Sigmoid colon (tissue), 4 donors: ENCODE measurements around the gene ARL13B.
"Not testable (repeated sequence)": the region's sequence is repeated elsewhere in the genome, so short reads cannot be mapped to it uniquely, and the experiment has no call there.

Source experiments
- CTCF ChIP-seq, 4 experiments: fragments of 450-650 bp in 3 of 4; fragments of 200-600 bp in 1 of 4; IDR thresholded peaks; one replicate each; pipeline ENCODE4 v1.5.1; 2016 to 2019; ENCODE audit warnings: antibody characterized with exemption in 4 of 4, mild to moderate bottlenecking in 3 of 4, moderate library complexity in 2 of 4
- EP300 ChIP-seq, 4 donors: sonication (generic); formaldehyde crosslinking; IDR thresholded peaks; one replicate each; pipeline ENCODE4 v1.6.1; 2017; ENCODE audit warnings: antibody characterized with exemption in 4 of 4
- POLR2A ChIP-seq, 2 donors: fragments of 450-650 bp; IDR thresholded peaks; one replicate each; pipeline ENCODE4 v1.6.1; 2016; ENCODE audit warnings: antibody characterized with exemption in 2 of 2, mild to moderate bottlenecking in 2 of 2, moderate library complexity in 2 of 2
- POLR2AphosphoS5 ChIP-seq, 4 donors: sonication (generic); formaldehyde crosslinking; IDR thresholded peaks; one replicate each; pipeline ENCODE4 v1.6.1; 2017; ENCODE audit warnings: antibody characterized with exemption in 4 of 4

- not testable (repeated sequence) for TF ChIP-seq CTCF, POLR2AphosphoS5, EP300, POLR2A (IDR thresholded peaks at IDR 0.05)
Measured at GRCh38 chr3:93937485-93937884, 42.5 kb upstream of the ARL13B start.
